ENCODE data around the gene CHCHD3.
"Not testable (repeated sequence)": the region's sequence is repeated elsewhere in the genome, so short reads cannot be mapped to it uniquely, and the experiment has no call there.

The CHCHD3 gene

DNA sequence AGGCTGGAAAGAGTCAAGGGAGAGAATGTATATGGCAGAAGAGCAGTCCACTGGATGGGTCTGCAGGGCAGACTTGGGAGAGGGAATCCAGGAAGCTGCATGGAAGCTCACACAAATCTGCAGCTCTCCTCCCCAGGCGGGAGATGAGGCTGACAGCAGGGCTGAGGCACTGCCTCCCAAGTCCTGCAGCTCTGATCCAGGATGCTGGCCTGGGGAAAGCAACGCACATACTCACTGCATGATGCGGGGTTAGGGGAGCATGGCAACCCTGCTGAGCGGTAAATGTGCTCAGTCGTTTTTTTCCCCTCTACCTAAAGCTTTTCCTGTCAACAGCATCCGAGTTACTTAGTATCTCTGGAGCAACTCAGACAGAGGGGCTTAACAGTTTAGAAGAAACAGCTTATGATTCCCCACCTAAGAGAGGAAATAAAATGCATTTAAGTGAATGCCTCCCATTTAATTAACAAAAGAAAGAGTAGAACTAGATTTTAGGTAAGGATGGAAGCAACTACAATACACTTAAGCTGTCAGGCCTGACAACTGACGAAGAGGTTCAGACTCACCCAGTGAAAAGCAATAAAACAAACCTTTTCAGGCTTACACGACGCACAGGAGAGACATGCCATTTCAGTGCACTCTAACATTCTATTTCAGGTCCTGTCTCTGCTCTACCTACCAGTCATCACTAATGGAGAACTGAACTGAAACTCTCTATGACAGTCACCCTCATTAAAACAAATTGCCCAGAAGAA lies 37.0 kb downstream of the CHCHD3 start:
- DNase-seq (ENCODE audit: low spot score): no peak

GRCh38 chr7:133040674-133041073 lies 41.2 kb downstream of the CHCHD3 start:
- DNase-seq (ENCODE audit: low spot score): no peak

- no peak for DNase-seq (ENCODE audit: low spot score)
Observed at GRCh38 chr7:133040178-133040577, 41.7 kb downstream of the CHCHD3 start.

DNA sequence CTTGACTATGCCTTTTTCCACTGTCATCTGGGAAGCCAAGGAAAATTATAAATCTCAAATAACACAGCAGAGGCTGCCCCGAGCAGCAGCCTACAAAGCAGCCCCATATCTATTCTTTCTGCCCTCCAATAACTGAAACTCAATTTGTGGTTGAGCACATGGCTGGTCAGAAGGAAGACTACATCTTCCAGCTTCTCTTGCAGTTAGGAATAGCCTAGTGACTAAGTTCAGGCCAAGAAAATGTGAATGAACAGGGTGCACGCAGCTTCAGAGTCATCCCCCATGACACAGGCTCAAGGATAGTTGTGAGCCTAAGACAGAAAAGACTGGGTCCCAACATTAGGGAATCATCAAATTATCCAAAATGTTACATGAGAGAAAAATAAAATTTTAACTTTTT lies 42.3 kb downstream of the CHCHD3 start:
- no peak for DNase-seq (ENCODE audit: low spot score)

DNA sequence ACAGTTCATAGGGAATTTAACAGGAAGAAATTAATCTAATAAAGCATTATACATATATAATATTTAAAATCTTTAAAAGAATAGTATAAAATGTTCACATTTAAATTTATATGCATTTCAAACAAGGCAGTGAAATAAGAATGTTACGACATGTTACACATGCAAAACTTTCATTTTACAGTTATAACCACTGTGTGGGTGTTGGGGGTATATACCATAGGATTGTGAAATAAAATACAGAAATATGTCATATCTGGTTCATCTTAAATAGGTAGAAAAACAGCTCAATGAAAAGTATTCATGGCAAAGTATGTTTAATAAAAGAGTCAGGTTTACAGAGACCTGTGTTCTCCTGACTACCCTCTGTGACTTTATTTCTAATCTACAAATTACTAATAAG lies 45.6 kb downstream of the CHCHD3 start:
- no peak for DNase-seq (ENCODE audit: low spot score)

DNA sequence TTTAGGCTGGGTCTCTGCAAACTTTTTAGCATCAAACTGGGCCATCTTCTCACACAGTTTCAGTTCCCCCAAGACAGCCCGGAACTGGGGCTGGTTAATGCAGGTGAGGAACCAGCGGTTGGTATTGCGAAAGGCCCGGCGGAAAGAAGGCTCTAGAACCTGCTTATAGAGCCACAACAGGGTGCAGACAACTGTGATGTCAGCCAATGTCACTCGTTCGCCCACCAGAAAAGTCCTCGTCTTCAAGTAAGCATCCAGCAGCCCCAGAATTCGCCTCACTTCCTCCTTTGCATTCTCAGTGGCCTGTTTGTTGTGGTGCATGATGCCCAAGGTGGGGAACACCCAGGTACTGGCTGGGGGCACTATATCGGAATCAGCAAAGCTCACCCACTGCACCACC lies 46.6 kb downstream of the CHCHD3 start:
- not testable (repeated sequence) for DNase-seq (ENCODE audit: low spot score)

DNA sequence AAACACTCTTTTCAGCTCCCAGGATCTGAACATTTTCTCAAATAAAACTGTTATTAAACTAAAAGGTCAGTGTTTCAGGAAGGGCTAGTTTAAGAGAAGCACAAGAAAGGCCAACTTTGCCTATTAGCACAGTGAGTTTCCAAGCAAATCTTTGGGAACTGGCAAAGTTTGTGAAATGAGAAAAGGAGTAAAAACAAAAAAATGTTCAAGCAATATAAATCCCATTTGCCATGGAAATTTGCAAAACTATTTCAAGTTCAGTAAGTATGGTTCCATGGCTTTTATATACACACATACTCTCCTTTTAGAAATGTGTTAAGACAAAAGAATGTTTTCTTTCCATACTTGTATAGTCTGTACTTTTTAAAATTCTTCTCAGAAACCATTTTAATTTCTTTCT lies 51.5 kb downstream of the CHCHD3 start:
- DNase-seq (ENCODE audit: low spot score): no peak

GRCh38 chr7:133029463-133029862 lies 52.4 kb downstream of the CHCHD3 start:
- no peak for DNase-seq (ENCODE audit: low spot score)

GRCh38 chr7:133027397-133027796 lies 54.5 kb downstream of the CHCHD3 start:
- no peak for DNase-seq (ENCODE audit: low spot score)

DNA sequence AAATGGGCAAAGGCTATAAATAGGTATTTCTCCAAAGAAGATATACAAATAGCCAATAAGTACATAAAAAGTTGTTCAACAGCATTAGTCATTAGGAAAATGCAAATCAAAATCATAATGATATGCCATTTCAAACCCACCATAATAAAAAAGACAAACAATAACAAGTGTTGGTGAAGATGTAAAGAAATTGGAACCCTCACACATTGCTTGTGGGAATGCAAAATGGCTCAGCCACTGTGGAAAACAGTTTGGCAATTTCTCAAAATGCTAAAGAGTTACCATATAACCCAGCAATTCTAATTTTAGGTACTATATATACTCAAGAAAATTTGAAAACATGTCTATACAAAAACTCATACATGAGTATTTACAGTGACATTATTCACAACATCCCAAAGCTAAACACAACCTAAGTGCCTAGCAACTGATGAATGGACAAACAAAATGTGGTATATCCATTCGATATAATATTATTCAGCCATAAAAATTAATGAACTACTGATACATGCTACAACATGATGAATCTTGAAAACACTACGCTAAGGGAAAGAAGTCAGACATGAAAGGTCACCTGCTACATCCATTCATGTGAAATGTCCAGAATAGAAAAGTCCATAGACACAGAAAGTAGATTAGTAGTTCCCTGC lies 55.6 kb downstream of the CHCHD3 start:
- no peak for DNase-seq (ENCODE audit: low spot score)

DNA sequence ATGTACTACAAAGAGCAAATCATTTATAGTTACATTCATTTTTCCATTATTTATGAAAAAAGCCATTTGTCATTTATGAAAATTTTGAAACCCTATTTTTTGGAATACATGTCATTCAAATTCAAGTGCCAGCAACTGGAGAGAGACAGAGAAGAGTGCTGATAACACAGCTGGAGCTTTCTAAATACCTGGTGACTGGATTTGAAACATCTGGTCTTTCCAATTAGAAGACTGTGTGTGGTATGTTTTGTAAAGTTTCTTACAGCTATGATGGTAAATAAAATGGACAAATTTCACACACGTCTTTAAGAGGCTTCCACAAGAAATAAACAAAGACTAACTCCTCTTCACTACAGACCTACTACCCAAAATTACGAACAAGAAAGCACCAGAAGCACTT lies 56.8 kb downstream of the CHCHD3 start:
- DNase-seq (ENCODE audit: low spot score): no peak

DNA sequence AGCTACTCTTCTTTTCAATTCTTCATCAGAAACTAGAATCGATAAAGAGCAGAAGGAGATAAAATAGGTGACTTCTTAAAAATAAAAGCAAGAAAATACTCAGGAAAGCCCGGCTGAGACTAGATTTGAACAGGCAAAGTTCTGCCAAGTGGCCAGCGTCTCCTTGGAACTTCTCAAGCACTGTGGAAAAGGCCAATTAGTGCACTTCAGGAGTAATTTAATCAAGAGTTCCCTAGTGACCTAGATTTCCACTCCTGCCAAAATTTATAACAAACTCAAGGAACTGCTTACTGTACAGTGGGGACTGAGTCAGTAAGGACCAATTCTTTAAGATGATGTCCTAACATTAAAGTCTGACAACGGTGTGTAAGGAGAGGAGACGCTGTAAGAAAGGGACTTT lies 57.3 kb downstream of the CHCHD3 start:
- DNase-seq (ENCODE audit: low spot score): no peak

DNA sequence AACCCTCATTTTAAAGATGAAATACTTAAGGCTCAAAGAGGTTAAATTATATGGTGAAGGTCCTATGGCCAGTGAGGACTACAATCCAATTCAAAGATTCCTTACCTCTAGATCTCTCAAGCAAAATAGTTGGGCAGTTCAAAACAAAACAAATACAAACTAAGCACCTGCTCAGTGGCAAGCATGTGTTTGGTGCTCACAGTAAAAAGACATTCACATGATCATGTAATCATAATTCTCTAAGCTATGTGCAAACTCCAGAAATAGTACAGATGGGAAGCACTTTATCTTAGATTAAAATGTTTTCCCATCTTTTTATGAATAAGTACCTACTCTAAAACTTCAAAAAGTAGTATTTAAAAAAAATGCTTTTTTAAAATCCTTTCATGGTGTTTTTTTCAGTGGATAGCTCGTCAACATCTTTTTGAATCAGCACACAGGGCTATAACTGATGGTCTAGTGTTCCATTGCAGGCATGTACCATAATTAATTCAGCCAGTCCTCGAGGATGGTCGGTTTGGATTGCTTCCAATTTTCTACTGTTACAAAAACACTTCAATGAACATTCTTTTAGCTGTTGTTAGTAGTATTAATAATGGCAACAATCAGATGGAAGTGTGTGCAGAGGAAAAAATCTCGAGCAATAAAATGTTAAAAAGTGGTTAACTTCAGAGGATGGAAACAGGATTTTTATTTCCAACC lies 58.4 kb downstream of the CHCHD3 start:
- DNase-seq (ENCODE audit: low spot score): no peak

DNA sequence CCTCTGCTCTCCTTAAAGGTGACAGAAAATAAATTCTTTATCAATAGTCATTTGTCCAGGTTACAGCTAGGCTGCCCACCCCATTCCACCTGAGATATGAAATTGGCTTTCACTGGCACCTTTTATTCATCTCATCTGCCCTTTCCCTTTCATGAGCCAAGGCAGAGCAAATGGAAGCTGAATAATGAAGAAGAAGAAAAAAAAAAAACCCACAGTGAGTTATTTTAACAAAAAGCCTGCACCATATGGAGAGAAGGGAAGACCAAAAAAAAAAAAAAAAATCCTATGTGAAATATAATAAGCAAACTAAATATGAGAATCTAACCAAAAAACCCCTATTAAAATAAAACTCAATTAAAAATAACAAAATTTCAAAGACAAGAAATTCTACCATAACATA lies 59.2 kb downstream of the CHCHD3 start:
- DNase-seq (ENCODE audit: low spot score): no peak

GRCh38 chr7:133021196-133021595 lies 60.7 kb downstream of the CHCHD3 start:
- no peak for DNase-seq (ENCODE audit: low spot score)

- no peak for DNase-seq (ENCODE audit: low spot score)
Observed at GRCh38 chr7:133020496-133020895, 61.4 kb downstream of the CHCHD3 start.

DNA sequence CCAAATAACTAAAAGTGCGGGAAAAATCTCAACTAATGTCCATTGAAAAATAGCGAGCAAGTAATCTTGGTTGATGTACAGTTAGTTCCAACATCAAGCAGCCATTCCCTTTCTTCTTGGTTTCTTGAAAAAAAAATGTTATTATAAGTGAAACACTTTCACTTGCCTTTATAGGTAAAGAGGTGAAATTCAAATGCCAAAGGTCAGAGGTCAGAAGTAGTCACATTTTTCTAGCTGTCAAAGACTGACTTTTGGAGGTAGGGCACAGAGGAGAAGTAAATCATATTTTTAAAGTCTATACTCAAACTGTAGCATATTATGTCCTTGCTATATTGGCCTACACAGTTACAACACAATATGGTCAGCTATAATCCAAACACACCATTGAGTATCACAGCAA lies 62.3 kb downstream of the CHCHD3 start:
- DNase-seq (ENCODE audit: low spot score): no peak

GRCh38 chr7:133016604-133017003 lies 65.3 kb downstream of the CHCHD3 start:
- no peak for DNase-seq (ENCODE audit: low spot score)

- DNase-seq (ENCODE audit: low spot score): no peak
Observed at GRCh38 chr7:133015888-133016287, 66.0 kb downstream of the CHCHD3 start.

- DNase-seq (ENCODE audit: low spot score): no peak
Observed at GRCh38 chr7:133011746-133012145, 70.1 kb downstream of the CHCHD3 start.

GRCh38 chr7:133009426-133010252 lies 72.3 kb downstream of the CHCHD3 start:
- DNase-seq (ENCODE audit: low spot score): no peak

DNA sequence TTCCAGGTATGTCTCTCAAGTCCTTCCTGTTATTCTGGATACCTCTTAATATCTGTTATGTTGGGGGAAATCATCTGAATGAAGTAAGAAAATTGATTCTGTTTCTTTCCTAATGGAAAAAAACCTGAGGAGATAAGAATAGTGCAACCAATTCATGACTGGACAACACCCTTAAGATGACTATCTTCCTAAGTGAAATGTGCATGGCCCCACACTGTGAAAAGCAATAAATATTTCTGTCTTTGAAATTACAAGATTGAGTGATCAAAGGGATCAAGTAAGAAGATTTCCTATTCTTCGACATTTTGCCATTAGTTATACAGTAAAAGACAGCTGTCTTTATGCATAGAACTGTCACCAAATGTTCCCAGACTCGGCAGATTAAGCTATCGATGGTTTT lies 73.9 kb downstream of the CHCHD3 start:
- DNase-seq (ENCODE audit: low spot score): no peak

Measured in CD4-positive, alpha-beta T cell treated with Interleukin-15 for 4 hours (primary cell).